GM12878 (cell line): Measurements from ENCODE around the gene ZNF469. TPM values are rescaled to one million over a fixed set of nuclear protein-coding genes. Genes with fewer than 3 reads are reported as not detected.

Experiments used
- ATAC-seq: fragments of 200-7000 bp; cut with Tn5 transposase; 3 replicates; pipeline ENCODE4 v1.9.1; 2020; ENCODE audit warnings: mild to moderate bottlenecking, moderate library complexity
- BruUV-seq: library from RNA; stranded (reverse); fragments of 400-500 nt; replicated peaks from 2 replicates; lab custom pipeline; 2021; lab: Mats Ljungman, UMichigan
- CTCF ChIA-PET: fragments of 300-600 bp; sonication (Branson Sonifier 250); formaldehyde crosslinking; extraction: SDS; loops from one replicate; lab custom pipeline; 2021; ENCODE audit warnings: inconsistent platforms; lab: Yijun Ruan, JAX
- POLR2A ChIA-PET: fragments of 350-600 bp; formaldehyde crosslinking; extraction: SDS; loops from one replicate; lab custom pipeline; 2021; ENCODE audit warnings: inconsistent platforms; lab: Charles Lee
- RAD21 ChIA-PET: fragments of 300-600 bp; sonication (Branson Sonifier 250); formaldehyde crosslinking; loops from one replicate; lab custom pipeline; 2023; ENCODE audit warnings: antibody characterized with exemption; ENCODE audit not compliant: unreplicated experiment; lab: Charles Lee
- SMC1A ChIA-PET: fragments of 300-600 bp; sonication (Branson Sonifier 250); formaldehyde crosslinking; loops from one replicate; lab custom pipeline; 2023; ENCODE audit not compliant: unreplicated experiment, uncharacterized antibody; lab: Charles Lee
- DNase-seq: peaks from one replicate; pipeline ENCODE4 v3.0.0-alpha.2; 2011; ENCODE audit warnings: low read depth, low spot score
- FAIRE-seq: peaks from 3 replicates; lab custom pipeline; 2011; peaks lifted over from hg19 to GRCh38; lab: Jason Lieb, UNC
- H2AFZ ChIP-seq: 2 replicates; pipeline ENCODE4 v1.6.0; 2011; ENCODE audit warnings: low read depth, low read length, control low read depth; ENCODE audit not compliant: control insufficient read depth
- H3K27ac ChIP-seq: 2 replicates; pipeline ENCODE4 v1.5.1; 2011; ENCODE audit warnings: control low read depth; ENCODE audit not compliant: control insufficient read depth, insufficient read depth
- H3K27me3 ChIP-seq, 2 experiments: replicated peaks in 1 of 2; 2 replicates each; pipeline versions ENCODE4 v1.6.0 to v1.6.1; 2011; ENCODE audit warnings: low read length in 1 of 2; ENCODE audit not compliant: control insufficient read depth in 2 of 2, insufficient read depth in 2 of 2
- H3K36me3 ChIP-seq, 2 experiments: 2 replicates each; pipeline ENCODE4 v1.5.1; 2011; ENCODE audit warnings: low read length in 1 of 2; ENCODE audit not compliant: control insufficient read depth in 2 of 2, insufficient read depth in 2 of 2
- H3K4me1 ChIP-seq: 2 replicates; pipeline ENCODE4 v1.6.1; 2011; ENCODE audit warnings: mild to moderate bottlenecking, low read length, moderate library complexity, mixed read lengths; ENCODE audit not compliant: control insufficient read depth, insufficient read depth
- H3K4me2 ChIP-seq: 2 replicates; pipeline ENCODE4 v1.6.0; 2011; ENCODE audit warnings: control low read depth; ENCODE audit not compliant: control insufficient read depth, insufficient read depth
- H3K4me3 ChIP-seq: fragments of 200-600 bp; sonication (generic); 2 replicates; pipeline ENCODE4 v1.5.1; 2016
- H3K79me2 ChIP-seq: 2 replicates; pipeline ENCODE4 v1.6.0; 2011; ENCODE audit warnings: low read length; ENCODE audit not compliant: control insufficient read depth, insufficient read depth
- H3K9ac ChIP-seq: 2 replicates; pipeline ENCODE4 v1.8.0; 2011; ENCODE audit warnings: low read length, control low read depth, mixed read lengths; ENCODE audit not compliant: control insufficient read depth, insufficient read depth
- H3K9me3 ChIP-seq: replicated peaks from 3 replicates; pipeline ENCODE4 v1.5.1; 2011; ENCODE audit warnings: mild to moderate bottlenecking, low read length; ENCODE audit not compliant: control insufficient read depth, insufficient read depth
- H4K20me1 ChIP-seq: 2 replicates; pipeline ENCODE4 v1.6.0; 2011; ENCODE audit not compliant: control insufficient read depth, insufficient read depth
- DPF2 ChIP-seq: fragments of 450-650 bp; IDR thresholded peaks from 2 replicates; pipeline ENCODE4 v1.6.1; 2017; ENCODE audit warnings: mild to moderate bottlenecking
- JUND ChIP-seq: IDR thresholded peaks from 2 replicates; pipeline ENCODE4 v1.6.1; 2012; ENCODE audit warnings: low read depth, mild to moderate bottlenecking, low read length, improper control_type of control experiment, moderate library complexity
- MTA3 ChIP-seq: IDR thresholded peaks from 2 replicates; pipeline ENCODE4 v1.6.1; 2012; ENCODE audit warnings: low read length, inconsistent platforms, borderline replicate concordance
- NR2C1 ChIP-seq: fragments of 450-650 bp; IDR thresholded peaks from 2 replicates; pipeline ENCODE4 v1.6.1; 2017; ENCODE audit warnings: antibody characterized with exemption, mild to moderate bottlenecking, moderate library complexity
- ZNF24 ChIP-seq: fragments of 450-650 bp; IDR thresholded peaks from 2 replicates; pipeline ENCODE4 v1.6.1; 2017; ENCODE audit warnings: antibody characterized with exemption, mild to moderate bottlenecking
- ZNF274 ChIP-seq: IDR thresholded peaks from one replicate; pipeline ENCODE4 v1.8.0; 2011; ENCODE audit not compliant: insufficient read length, insufficient read depth
- WGBS: methylation state at CpG from one replicate; pipeline ENCODE4 v1.1.6; 2016; ENCODE audit warnings: low lambda C conversion rate; ENCODE audit not compliant: insufficient replicate concordance, insufficient coverage; ENCODE audit errors: missing lambda C conversion rate; 5-methylcytosine and 5-hydroxymethylcytosine counted together
- in situ Hi-C: fragments of 300-500 bp; cut with MboI; formaldehyde crosslinking; loops from 9 replicates; pipeline ENCODE4 v1.14.3; 2018; ENCODE audit warnings: mixed read lengths
- intact Hi-C: fragments of 100-400 bp; cut with micrococcal nuclease; formaldehyde crosslinking; loops from one replicate; pipeline ENCODE4 v1.14.2; 2022; ENCODE audit not compliant: unreplicated experiment
- polyA plus RNA-seq, 11 experiments: library from polyadenylated mRNA; depleted of rRNA in 4 of 11; unstranded in 6 of 11; stranded (reverse) in 5 of 11; fragments of >200 nt; fragmentation: Nextera tagmentation in 4 of 11; fragmentation: Illumina TruSeq in 1 of 11; extraction: Ambion mirVana in 4 of 11; extraction: Trizol in 1 of 11; gene quantifications; 1 replicate in 1 of 11; 2 replicates in 10 of 11; pipeline versions ENCODE4 v1.2.1 to v1.2.3, GENCODE V29; 2011 to 2016; ENCODE audit warnings: inconsistent platforms in 2 of 11, missing spikeins in 2 of 11, low read depth in 1 of 11
- total RNA-seq, 4 experiments: library from RNA; depleted of rRNA in 3 of 4; stranded (reverse); fragments of >200 nt in 3 of 4; fragmentation: Illumina TruSeq in 1 of 4; extraction: Trizol in 1 of 4; gene quantifications; 2 replicates each; pipeline versions ENCODE4 v1.2.1 to v1.2.3, GENCODE V29; 2013 to 2021
- TF ChIP-seq, protein P1 (sequence below): fragments of 450-650 bp; IDR thresholded peaks from 2 replicates; pipeline ENCODE4 v1.6.1; 2017; ENCODE audit warnings: low read depth, mild to moderate bottlenecking, moderate library complexity

Gene ZNF469
- total and polyA plus RNA-seq, 10 of the 15 experiments (the other 5 are each of a cell fraction or from before 2014, with no cell fraction given), result 0.01 to 0.21 (median 0.04) TPM; not detected in 3

DNA sequence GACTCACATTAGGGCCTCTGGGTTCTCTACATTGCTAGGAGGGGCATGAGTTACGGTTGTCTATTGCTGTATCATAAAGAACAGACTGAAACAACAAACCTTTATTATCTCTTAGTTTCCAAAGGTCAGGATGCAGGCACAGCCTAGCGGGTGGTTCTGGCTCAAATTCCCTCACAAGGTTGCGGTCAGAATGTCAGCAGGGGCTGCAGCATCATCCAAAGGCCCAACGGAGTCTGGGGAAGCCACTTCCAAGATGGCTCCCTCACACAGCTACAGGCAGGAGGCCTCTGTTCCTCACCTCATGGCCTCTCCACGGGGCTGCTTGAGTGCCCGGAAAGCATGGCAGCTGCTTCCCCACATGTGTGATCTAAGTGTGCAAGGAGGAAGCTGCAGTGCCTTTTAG lies 40.7 kb downstream of the ZNF469 start:
- intact Hi-C loops, result no loop called here
- Histone ChIP-seq H4K20me1 (no peaks in the 10 kb centered on the region), H3K9ac (no peak overlapping the region), H2AFZ (no peak overlapping the region), H3K79me2 (no peaks in the 10 kb centered on the region), H3K27ac (no peak overlapping the region), H3K4me2 (no peak overlapping the region), H3K36me3 (no peaks in the 10 kb centered on the region), H3K4me1 (no peaks in the 10 kb centered on the region), H3K27me3 (no peaks in the 10 kb centered on the region; a peak in 1 of 4 replicates), H3K9me3 (no peaks in the 10 kb centered on the region), H3K4me3 (no peak overlapping the region)
- CTCF ChIA-PET, result no interaction called here
- ATAC-seq, result no peak
- no peak for FAIRE-seq
- in situ Hi-C loops, result no loop called here
- TF ChIP-seq JUND, result no peak
- TF ChIP-seq MTA3, result no peak
- TF ChIP-seq NR2C1, result no peak
- TF ChIP-seq ZNF24, result no peak
- TF ChIP-seq, protein P1, sequence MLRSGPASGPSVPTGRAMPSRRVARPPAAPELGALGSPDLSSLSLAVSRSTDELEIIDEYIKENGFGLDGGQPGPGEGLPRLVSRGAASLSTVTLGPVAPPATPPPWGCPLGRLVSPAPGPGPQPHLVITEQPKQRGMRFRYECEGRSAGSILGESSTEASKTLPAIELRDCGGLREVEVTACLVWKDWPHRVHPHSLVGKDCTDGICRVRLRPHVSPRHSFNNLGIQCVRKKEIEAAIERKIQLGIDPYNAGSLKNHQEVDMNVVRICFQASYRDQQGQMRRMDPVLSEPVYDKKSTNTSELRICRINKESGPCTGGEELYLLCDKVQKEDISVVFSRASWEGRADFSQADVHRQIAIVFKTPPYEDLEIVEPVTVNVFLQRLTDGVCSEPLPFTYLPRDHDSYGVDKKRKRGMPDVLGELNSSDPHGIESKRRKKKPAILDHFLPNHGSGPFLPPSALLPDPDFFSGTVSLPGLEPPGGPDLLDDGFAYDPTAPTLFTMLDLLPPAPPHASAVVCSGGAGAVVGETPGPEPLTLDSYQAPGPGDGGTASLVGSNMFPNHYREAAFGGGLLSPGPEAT, result no peak
- no peak for TF ChIP-seq DPF2
- TF ChIP-seq ZNF274, result no peak
- no TSS peak for BruUV-seq
- SMC1A ChIA-PET, result no interaction called here
- no peak for DNase-seq
- 34% methylated on average over 6 of the region's 6 CpGs for WGBS
- POLR2A ChIA-PET, result no interaction called here
- RAD21 ChIA-PET, result no interaction called here
